Erythroblast (primary cell): ENCODE data around the gene KRTAP10-1.
"Not testable (repeated sequence)": the region's sequence is repeated elsewhere in the genome, so short reads cannot be mapped to it uniquely, and the experiment has no call there.

Source experiments
- GATA1 ChIP-seq: IDR thresholded peaks from 2 replicates; pipeline ENCODE4 v1.6.1; 2011; ENCODE audit warnings: low read depth, mild to moderate bottlenecking, control low read depth, low read length, moderate library complexity
- POLR2A ChIP-seq: IDR thresholded peaks from 2 replicates; pipeline ENCODE4 v1.6.1; 2011; ENCODE audit warnings: mild to moderate bottlenecking, low read length

GRCh38 chr21:44503006-44503889 is 36.7 kb downstream of the KRTAP10-1 start:
- TF ChIP-seq POLR2A, GATA1: not testable (repeated sequence)
